GM19023 (cell line): ENCODE measurements around the gene SPDYE4.

Experiments
- ATAC-seq: cut with Tn5 transposase; IDR thresholded peaks from one replicate; pipeline ENCODE4 v1.9.1; 2021; ENCODE audit warnings: mild to moderate bottlenecking, moderate library complexity; ENCODE audit not compliant: unreplicated experiment

The SPDYE4 gene

DNA sequence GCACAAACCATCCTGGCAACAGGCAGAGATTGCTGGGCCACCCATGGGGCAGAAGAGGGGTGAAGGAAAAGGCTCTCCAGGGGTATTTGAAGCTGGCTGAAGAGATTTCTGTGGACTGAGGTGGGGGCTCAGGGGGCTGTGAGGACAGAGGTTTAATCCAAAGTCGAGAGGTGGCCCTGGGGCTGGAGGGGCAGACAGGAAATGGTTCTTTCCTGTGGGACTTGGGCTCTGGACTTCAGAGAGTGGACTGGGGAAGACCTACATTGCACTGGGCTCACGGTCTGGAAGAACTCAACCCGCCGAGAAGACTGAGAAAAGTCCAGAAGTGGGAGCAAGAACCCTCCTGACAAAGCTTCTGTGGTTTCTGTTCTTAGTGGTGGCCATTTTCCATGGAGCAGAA is 16.6 kb downstream of the SPDYE4 start:
- ATAC-seq: no peak

DNA sequence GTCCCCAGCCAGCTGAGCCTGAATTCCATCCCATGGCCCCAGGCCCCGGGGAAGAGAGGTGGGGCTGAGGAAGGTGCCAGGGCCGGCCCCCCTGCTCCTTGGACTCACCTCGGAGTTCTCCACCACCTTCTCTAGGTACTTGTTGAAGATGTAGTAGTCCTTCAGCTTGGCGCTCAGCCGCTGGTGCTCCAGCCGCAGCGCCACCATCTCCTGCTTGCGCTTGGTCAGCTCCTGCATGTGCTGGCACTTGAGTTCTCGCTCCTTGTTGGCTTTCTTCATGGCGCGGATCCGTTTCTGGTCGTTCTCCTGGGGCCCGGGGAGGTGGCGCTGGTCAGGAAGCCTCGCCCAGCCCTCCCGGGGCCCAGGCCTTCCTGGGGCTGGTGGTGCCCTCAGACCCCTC is 17.0 kb downstream of the SPDYE4 start:
- ATAC-seq: no peak

DNA sequence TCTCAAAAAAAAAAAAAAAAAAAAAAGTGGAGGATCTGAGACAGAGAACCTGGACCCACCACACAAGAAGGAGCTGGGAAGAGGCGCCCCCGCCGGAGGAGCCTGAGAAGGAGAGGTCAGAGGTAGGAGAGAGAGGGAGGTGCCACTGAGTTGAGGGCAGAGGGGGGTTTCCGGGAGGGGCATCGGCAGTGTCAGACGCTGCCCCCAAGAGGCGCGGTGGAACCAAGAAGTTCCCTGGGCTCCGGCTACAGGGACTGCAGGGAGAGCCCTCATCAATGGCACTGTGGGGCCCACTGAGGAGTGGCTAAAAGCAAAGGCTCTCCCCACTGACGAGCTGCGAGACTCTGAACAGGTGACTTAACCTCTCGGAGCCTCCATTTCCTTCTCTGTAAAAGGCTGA is 17.9 kb downstream of the SPDYE4 start:
- ATAC-seq: no peak

DNA sequence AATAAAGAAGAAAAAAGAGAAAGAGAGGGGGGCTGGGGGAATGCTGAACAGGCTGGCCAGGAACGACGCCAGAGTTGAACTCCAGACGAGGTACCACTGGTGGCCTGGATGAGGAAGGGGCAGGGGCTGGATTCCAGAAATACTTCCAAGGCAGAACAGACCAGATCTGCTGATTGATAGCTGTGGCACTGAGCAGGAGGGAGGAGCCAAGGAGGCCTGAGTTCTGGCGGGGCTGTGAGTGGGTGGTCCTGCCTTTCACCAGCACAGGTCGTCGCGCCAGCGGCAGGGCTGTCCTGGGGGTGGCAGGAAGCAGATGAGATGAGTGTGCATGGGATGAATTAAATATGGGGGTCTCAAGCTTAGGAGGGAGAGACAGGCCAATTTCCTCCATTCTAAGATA is 19.2 kb downstream of the SPDYE4 start:
- no peak for ATAC-seq

DNA sequence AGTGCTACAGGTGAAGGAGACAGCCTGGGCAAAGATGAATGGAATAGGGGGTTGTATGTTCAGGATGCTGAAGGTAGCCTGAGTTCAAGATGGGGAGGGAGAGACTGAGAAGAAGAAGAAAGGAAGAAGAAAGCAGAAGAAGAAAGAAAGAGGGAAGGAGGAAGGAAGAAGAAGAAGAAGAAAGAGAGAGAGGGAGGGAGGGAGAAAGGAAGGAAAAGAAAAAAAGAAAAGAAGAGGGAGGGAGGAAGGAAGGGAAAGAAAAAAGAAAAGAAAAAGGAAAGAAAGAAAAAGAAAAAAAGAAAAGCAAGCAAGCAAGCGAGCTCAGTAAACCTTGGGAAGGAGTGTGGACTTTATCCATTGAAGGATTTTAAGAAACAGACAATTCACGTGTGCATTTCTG is 21.6 kb downstream of the SPDYE4 start:
- ATAC-seq: no peak

DNA sequence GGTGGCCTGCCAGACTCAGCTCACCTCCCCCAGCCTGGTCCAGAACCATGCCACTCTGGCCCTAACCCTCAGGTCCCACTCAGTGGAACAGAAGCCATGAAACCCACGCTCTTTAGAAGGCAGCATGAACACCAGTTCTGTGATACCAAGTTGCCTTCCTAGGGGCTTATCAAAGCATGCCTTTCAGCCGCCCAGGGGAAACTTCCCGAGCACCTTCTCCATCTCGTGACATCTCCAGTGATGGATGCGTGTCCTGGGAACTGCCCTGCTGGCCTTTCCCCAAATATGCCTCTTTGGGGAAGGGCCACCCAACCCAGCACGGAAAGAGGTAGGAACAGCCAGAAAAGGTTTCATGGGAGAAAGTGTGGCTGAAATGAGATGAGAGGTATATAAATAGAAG is 22.0 kb downstream of the SPDYE4 start:
- no peak for ATAC-seq

DNA sequence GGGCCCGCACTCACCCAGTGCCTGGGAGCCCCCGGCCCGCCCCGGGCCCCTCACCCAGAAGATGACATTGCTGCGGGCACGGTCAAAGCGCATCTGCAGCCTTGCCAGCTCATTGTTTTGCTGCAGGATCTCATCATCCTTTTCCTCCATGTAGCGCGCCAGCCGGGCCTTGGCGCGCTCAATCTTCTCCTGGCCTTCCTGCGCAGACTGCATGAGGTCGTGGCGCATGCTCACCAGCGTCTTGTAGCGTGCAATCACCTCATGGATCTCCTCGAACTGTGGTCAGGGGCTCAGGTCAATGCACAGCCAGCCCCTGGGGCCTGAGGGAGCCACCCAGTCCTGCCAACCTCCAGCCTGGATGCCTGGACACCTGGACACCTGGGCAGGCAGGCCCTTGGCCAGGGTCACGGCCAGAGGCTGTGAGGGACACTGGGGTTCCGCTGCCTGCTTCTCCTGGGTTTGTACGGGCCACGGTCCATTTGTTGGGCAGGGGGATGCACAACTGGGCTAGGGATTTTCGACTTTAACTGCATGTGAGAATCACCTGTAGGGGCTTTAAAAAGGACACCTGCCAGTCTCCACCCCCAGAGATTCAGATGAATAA is 22.9 kb downstream of the SPDYE4 start:
- no peak for ATAC-seq

DNA sequence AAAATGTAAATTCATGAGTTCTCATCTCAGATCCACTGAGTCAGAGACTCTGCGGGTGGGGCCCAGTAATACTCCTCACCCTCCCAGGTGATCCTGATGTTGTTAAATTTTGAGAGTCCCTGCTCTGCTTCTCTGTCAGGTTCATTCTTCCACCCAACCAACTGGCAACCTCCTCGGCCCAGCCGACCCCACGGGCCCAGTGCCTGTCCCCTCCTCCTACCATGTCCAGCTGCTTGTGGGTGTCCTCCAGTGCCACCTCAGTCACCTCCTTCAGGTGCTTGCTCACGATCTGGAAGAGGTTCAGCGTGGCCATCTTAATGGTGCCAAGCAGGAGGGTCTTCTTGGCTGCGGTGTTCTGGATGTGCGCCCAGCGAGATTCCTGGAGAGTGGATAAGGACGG is 23.5 kb downstream of the SPDYE4 start:
- no peak for ATAC-seq

DNA sequence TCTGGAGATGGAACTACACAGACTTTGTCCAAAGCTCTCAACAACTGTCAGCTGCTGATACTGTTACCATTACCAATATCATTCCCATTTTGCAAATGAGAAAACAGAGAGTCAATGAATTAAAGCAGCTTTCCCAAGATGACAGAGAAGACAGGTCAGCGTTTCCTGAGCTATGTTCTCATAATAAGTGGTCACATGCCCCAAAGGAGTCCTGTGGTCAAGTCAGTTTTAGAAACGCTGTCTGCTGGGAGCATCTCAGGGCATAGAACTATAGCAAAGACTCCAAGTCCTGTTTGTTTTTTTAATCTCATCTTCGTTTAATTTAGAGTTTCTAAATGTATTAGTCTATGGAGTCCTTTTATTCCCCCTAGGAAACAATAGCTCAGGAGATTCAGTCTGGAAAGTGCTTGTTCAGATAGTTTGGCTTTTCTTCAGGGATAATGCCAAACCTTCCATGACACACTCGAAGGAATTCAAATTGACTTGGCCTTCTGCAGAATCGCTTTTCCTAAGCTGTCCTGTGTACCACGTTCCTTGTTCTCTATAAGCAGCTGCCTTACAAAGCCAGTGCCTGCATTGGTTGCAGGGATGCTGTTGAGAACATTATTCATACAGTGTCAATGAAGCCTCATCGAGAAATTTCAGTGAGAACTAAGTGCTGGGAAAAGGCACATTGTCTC is 25.8 kb downstream of the SPDYE4 start:
- no peak for ATAC-seq

DNA sequence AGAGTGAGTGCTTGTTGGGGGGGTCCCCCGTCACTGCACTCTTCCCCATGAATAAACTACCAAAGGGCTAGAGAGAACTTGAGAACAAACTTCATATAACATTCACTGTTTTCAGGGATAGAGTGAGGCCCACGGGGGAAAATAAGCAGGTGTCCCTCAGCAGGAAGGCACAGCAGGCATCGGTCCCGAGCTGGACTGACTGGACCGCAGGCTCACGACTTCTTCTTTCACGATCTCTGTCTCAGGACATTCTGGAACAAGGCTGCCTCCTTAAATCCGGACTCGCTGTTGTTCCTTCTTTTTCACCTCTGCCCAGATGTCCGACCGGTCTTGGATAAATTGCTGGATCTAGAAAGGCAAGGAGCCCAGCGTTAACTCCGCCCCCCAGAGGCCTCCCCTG is 28.5 kb downstream of the SPDYE4 start:
- ATAC-seq: no peak

DNA sequence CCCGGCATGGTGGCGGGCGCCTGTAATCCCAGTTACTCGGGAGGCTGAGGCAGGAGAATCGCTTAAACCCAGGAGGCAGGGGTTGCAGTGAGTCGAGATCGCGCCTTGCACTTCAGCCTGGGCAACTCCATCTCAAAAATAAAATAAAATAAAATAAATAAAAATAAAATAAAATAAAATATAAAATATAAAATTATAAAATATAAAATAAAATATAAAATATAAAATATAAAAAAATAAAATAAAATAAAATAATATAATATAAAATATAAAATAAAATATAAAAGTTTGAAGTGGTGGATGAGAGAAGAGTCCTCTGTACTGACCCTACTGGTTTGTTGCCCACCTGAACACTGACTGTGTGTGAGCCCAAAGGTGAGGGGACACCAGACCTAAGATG is 28.9 kb downstream of the SPDYE4 start:
- ATAC-seq: no peak

DNA sequence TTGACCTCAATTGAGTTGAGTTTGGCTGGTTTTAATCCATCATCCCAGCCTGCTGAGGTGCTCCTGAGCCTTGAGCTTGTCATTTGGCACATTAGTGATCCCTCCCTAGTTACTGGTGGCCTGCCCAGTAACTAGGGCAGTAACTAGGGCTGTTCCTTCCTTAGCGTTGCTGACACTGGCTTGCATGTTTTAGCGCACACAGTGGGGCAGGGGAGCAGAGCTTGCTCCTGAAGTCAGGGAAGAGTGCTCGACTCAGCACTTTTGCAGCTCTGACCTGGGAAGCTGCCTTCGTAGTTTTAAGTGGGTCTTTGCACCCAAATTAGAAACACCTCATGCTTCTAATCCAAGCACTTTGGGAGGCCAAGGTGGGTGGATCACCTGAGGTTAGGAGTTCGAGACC is 29.4 kb downstream of the SPDYE4 start:
- no peak for ATAC-seq

DNA sequence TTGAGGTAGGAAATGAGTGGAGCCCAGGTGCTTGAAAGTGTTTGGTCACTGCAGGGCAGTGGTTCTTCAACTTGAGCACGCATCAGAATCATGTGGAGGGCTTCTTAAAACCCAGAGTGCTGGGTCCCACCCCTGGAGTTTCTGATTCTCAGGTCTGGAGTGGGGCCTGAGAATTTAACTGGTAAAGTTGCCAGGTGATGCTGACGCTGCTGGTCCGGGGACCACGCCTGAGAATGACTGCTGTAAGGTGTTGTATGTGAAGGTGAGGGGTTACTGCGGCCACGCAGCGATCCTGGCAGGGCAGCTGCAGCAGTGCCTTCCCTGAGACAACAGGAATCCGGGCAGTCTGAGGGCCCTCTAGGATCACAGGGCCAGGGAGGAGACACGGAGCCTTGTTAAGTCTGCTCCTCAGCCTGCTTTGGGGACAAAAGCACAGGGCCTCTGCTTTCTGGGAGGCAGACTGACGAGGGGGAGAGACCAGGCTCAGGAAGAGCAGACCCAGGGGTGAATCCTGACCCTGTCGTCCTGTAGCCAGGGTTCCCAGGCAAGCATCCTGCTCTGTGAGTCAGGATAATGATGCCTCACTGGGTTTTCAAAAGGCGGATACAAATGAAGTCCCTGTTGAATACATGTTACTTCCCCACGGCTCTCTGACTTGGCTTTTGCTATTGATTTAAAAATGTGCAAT is 30.0 kb downstream of the SPDYE4 start:
- no peak for ATAC-seq

DNA sequence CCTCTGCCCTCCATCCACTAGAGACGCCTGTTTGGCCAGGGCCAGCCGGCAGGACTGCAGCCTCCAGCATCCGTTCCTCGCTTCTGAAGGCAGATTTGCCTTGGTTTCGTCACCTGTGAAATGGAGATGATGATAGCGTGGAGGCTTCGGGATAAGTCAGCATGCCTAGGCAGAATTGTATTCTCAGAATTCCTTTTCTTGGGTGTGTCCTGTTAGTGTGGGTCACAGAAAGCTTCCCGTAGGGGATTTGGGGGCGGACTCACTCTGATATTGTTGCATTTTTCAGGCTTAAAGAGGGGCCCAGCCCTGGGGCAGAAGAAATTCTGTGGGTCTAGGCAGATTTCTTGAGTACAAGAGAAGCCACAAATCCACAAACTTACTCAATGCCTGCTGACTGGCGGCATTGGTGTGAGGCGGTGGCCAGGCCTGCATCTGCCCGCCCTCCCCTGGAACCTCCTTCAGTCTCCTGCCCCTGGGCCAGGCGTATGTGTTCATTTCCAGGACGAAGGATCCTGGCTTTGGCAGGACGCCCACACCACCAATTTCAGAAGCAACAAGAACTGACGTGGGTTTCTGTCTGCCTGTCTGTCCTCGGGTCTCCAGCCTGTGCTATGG is 31.3 kb downstream of the SPDYE4 start:
- ATAC-seq: no peak

DNA sequence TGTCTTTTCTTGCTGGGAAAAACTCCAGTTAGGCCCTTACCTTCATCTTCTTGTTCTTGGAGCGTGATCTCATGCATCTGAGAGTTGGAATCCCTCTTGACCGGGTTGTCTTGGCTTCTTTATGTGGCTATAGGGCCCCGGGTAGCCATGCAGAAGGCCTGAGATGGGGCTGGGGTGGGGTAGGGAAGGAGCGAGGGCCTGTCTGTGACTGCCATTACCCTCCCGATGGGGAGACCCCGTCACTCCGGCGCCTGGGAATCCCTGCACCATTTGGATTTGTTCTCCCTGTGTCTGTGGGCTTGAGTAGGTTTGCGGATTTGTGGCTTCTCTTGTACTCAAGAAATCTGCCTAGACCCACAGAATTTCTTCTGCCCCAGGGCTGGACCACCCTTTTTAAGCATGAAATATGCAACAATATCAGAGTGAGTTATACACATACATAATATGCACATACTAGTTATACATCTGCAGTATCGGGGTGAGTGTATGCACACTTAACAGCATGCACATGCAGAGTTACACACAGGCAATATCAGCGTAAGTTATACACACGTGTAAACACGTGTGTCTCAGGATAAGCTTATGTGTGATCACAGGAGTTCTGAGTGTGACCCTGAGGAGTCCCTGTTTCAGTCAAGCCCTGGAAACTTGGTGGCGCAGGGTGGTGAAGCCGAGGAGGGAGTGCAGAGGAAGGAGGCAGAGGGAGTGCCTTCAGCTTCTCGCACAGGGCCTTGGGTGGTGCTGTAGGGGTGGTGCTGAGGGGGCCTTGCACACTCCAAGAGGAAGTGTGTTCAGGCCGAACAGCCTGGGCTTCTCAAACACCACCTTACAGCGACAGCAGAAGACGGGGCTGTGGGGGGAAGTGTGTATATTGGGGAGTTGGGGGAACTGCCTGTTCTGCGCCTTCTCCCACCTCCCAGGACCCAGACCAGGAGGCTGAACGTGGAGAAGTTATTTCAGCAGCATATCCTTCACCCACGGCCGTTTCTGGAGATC is 32.2 kb downstream of the SPDYE4 start:
- ATAC-seq: no peak

DNA sequence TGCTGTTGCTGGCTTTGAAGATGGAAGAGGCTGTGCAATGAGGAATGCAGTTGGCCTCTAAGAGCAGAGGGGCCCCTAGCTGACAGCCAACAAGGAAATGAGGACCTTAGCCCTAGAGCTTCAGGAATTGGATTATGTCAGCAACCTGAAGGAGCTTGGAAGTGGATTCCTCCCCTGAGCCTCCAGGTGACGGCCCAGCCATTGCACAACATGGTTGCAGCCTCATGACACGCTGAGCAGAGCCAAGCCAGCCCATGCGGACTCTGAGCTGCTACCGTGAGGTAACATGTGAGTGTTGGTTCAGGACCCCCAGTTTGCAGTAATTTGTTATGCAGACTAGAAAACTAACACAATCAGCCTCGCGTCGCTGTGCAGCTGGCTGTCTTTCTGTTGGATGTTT is 33.9 kb downstream of the SPDYE4 start:
- ATAC-seq: no peak

DNA sequence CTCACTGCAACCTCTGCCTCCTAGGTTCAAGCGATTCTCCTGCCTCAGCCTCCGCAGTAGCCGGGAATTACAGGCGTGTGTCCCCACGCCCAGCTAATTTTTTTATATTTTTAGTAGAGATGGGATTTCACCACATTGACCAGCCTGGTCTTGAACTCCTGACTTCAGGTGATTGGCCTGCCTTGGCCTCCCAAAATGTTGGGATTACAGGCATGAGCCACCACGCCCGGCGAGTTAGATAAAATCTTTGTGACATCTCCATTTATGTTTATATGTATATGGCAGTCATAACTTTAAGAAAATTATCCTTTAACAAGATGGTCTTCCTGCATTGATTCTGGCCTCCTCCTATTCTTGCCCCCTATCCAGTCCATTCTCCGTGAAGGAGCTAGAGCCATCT is 37.8 kb downstream of the SPDYE4 start:
- ATAC-seq: no peak

DNA sequence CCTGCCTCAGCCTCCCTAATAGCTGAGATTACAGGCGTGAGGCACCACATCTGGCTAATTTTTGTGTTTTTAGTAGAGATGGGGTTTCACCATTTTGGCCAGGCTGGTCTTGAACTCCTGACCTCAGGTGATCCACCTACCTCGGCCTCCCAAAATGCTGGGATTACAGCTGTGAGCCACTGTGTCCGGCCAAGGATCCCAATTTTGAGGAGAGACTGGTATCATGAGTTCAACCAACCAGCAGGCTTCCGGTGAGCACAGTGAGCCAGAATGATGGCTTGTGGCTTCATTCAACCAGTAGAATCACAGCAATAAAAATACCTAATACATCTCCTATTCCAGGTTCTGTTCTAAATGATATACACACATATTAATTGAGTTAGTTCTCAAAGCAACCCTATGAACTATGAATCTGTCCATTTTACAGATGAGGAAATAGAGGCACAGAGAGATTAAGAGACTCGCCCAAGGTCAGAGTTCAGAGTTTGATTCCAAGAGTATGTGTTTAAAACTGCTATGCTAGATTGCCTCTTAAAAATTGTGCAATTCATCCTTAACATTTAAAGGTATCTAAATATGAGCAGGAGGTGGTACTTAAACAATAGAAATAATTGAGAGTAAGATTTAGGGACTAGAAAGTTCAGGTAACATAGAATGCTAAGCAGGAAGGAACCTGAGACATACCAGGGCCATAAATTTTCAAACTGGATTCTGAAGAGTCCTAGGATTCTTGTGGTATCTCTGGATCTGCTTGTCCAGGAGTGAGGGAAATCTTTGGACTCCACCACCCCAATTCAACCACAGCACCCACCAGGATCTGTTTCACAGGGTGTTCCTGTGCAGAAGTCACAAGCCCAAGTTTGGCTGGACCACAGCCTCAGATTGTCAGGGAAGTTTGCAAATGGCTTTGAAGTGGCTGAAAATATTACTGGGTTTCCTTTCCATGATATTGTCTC is 38.8 kb downstream of the SPDYE4 start:
- no peak for ATAC-seq

DNA sequence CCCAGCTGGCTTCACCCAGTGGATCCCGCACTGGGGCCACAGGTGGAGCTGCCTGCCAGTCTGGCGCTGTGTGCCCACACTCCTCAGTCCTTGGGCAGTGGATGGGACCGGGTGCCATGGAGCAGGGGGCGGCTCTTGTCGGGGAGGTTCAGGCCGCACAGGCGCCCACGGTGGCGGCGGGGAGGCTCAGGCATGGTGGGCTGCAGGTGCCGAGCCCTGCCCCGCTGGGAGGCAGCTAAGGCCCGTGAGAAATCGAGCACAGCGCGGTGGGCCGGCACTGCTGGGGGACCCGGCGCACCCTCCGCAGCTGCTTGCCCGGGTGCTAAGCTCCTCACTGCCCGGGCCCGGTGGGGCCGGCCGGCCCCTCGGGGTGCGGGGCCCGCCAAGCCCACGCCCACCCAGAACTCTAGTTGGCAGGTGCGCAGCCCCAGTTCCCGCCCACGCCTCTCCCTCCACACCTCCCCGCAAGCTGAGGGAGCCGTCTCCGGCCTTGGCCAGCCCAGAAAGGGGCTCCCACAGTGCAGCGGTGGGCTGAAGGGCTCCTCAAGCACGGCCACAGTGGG is 40.3 kb downstream of the SPDYE4 start:
- no peak for ATAC-seq
